Measurements from ENCODE around the gene MCEMP1.

Gene MCEMP1

DNA sequence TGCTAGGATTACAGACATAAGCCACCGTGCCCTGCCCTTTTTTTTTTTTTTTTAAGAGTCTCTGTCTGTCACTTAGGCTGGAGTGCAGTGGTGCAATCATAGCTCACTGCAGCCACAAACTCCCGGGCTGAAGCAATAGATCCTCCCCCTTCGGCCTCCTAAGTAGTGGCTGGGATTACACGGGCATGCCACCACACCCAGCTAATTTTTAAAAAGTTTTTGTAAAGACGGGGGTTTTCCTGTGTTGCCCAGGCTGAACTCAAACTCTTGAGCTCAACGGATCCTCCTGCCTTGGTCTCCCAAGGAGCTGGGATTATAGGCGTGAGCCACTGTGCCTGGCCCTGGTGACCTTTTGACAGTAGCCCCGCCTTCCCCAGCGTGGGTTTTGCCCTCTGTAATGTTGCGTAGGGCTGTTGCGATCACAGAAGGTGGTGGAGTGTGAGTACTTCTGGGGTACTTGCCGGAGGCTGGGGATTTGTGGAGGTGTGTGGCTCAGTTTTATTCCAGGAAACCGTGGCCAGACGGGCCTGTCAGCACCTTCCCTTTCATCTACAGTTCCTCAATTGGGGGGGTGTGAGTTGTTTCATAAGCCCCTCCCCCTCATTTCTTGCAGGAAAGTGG lies 19.6 kb upstream of the MCEMP1 start:
- no peak overlapping the region for H3K27ac ChIP-seq (ENCODE audit: poor library complexity, severe bottlenecking)
- ATAC-seq (ENCODE audit: low read depth) (no peak), DNase-seq (ENCODE audit: low spot score) (no peak)
- TF ChIP-seq, protein P1, sequence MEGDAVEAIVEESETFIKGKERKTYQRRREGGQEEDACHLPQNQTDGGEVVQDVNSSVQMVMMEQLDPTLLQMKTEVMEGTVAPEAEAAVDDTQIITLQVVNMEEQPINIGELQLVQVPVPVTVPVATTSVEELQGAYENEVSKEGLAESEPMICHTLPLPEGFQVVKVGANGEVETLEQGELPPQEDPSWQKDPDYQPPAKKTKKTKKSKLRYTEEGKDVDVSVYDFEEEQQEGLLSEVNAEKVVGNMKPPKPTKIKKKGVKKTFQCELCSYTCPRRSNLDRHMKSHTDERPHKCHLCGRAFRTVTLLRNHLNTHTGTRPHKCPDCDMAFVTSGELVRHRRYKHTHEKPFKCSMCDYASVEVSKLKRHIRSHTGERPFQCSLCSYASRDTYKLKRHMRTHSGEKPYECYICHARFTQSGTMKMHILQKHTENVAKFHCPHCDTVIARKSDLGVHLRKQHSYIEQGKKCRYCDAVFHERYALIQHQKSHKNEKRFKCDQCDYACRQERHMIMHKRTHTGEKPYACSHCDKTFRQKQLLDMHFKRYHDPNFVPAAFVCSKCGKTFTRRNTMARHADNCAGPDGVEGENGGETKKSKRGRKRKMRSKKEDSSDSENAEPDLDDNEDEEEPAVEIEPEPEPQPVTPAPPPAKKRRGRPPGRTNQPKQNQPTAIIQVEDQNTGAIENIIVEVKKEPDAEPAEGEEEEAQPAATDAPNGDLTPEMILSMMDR (IDR thresholded peaks at IDR 0.05; ENCODE audit: poor library complexity, severe bottlenecking), result no peak
- no peaks in the 10 kb centered on the region for H3K9me3 ChIP-seq (ENCODE audit: severe bottlenecking)
- H3K27me3 ChIP-seq (ENCODE audit: insufficient read depth, poor library complexity, severe bottlenecking), result no peaks in the 10 kb centered on the region
- H3K4me1 ChIP-seq (ENCODE audit: insufficient read depth, poor library complexity, severe bottlenecking), result no peaks in the 10 kb centered on the region
- no peak overlapping the region for H3K4me3 ChIP-seq (ENCODE audit: severe bottlenecking)
- H3K36me3 ChIP-seq (ENCODE audit: low read depth), result no peaks in the 10 kb centered on the region

DNA sequence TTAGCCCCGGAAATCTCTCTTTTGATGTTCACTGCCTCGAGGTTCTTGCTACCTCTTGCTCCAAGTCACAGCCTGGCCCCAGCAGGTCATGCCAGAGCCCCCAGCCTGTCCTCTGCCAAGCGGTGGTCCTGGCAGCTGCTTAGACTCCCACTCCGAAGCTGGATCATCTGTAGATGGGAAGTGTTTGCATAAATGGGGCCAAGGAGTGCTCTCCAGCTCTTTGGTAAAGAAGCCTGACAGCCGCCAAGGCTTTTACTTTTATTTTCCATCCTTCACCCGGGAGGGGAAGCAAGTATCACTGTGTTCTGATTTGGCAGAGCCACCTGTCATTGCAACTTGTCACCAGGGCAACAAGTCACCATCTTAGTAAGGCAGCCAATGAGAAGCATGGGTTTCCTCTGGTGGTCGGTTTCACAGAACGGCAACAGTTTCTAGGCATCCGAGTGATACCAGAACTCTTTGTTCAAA lies 18.6 kb upstream of the MCEMP1 start:
- no peaks in the 10 kb centered on the region for H3K9me3 ChIP-seq (ENCODE audit: severe bottlenecking)
- no peak overlapping the region for H3K27ac ChIP-seq (ENCODE audit: poor library complexity, severe bottlenecking)
- H3K4me1 ChIP-seq (ENCODE audit: insufficient read depth, poor library complexity, severe bottlenecking), result no peaks in the 10 kb centered on the region
- H3K27me3 ChIP-seq (ENCODE audit: insufficient read depth, poor library complexity, severe bottlenecking), result no peaks in the 10 kb centered on the region
- TF ChIP-seq, protein P1 (IDR thresholded peaks at IDR 0.05; ENCODE audit: poor library complexity, severe bottlenecking), result no peak
- DNase-seq (ENCODE audit: low spot score), result no peak
- H3K36me3 ChIP-seq (ENCODE audit: low read depth), result no peaks in the 10 kb centered on the region
- ATAC-seq (ENCODE audit: low read depth), result no peak
- H3K4me3 ChIP-seq (ENCODE audit: severe bottlenecking), result no peak overlapping the region

DNA sequence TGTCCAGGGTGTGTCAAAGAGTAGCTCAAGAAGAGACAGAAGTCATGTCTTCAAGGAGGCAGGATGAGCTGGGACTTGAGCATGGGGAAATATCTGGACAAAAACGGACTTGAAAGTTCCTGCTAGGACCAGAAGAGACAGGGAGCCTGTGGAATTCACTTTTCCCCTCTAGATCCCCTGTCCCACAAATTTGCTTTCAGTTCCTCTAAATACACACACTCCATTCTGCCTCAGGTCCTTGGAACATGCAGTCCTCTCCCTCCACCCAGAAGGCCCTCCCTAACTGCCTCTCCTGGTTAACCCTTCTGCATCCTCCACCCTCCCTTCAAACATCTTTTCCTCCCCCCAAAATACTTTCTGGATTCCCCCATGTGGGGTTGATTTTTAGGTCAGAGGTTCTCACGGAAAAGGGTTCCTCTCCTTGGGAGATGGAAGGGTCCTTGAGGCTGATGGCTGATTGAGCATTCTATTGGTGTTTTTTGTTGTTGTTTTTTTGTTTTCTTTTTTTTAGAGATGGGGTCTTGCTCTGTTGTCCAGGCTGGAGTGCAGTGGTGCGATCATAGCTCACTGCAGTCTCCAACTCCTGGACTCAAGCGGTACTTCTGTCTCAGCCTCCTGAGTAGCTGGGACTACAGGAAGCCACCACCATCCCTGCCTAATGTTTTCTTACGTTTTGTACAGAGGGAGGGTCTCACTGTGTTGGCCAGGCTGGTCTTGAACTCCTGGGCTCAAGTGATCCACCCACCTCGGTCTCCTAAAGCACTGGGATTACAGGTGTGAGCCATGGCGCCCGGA lies 14.9 kb upstream of the MCEMP1 start:
- Histone ChIP-seq H3K27me3 (ENCODE audit: insufficient read depth, poor library complexity, severe bottlenecking) (no peaks in the 10 kb centered on the region), H3K4me3 (ENCODE audit: severe bottlenecking) (no peak overlapping the region), H3K4me1 (ENCODE audit: insufficient read depth, poor library complexity, severe bottlenecking) (no peaks in the 10 kb centered on the region), H3K9me3 (ENCODE audit: severe bottlenecking) (no peaks in the 10 kb centered on the region), H3K36me3 (ENCODE audit: low read depth) (no peaks in the 10 kb centered on the region), H3K27ac (ENCODE audit: poor library complexity, severe bottlenecking) (no peak overlapping the region)
- DNase-seq (ENCODE audit: low spot score), result no peak
- ATAC-seq (ENCODE audit: low read depth), result no peak
- TF ChIP-seq, protein P1 (IDR thresholded peaks at IDR 0.05; ENCODE audit: poor library complexity, severe bottlenecking), result no peak

DNA sequence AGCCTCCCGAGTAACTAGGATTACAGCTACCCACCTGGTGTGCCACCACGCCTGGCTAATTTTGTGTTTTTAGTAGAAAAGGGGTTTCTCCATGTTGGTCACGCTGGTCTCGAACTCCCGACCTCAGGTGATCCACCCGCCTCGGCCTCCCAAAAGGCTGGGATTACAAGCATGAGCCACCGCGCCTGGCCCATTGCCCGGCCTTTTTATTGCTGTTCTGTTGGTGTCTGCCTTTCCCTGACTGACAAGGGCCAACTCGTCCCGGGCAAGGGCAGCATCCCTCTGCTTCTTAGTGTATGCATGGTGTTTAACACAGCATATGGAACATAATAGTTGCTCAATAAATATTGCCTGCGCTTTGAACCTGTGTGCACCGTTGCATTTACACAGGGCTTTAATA lies 14.2 kb upstream of the MCEMP1 start:
- TF ChIP-seq, protein P1 (IDR thresholded peaks at IDR 0.05; ENCODE audit: poor library complexity, severe bottlenecking), result no peak
- H3K4me1 ChIP-seq (ENCODE audit: insufficient read depth, poor library complexity, severe bottlenecking), result no peaks in the 10 kb centered on the region
- H3K9me3 ChIP-seq (ENCODE audit: severe bottlenecking), result no peaks in the 10 kb centered on the region
- DNase-seq (ENCODE audit: low spot score), result no peak
- no peak for ATAC-seq (ENCODE audit: low read depth)
- no peaks in the 10 kb centered on the region for H3K36me3 ChIP-seq (ENCODE audit: low read depth)
- no peak overlapping the region for H3K4me3 ChIP-seq (ENCODE audit: severe bottlenecking)
- no peak overlapping the region for H3K27ac ChIP-seq (ENCODE audit: poor library complexity, severe bottlenecking)
- H3K27me3 ChIP-seq (ENCODE audit: insufficient read depth, poor library complexity, severe bottlenecking), result no peaks in the 10 kb centered on the region

DNA sequence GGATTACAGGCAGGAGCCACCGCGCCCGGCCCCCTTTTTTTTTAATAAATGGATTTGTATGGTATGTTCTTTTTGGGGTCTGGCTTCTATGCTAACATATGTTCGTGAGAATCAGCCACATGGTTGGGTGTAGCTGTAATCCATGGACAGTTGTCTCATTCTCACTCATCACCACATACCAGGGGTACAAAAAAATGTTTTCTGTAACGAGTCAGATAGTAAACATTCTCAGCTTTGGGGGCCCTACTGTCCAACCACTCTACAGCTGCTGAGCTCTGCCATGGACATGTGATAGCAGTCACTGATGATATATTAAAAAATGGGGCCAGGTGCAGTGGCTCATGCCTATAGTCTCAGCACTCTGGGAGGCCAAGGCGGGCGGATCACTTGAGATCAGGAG lies 13.2 kb upstream of the MCEMP1 start:
- Histone ChIP-seq H3K27me3 (ENCODE audit: insufficient read depth, poor library complexity, severe bottlenecking) (no peaks in the 10 kb centered on the region), H3K4me1 (ENCODE audit: insufficient read depth, poor library complexity, severe bottlenecking) (no peaks in the 10 kb centered on the region), H3K4me3 (ENCODE audit: severe bottlenecking) (no peak overlapping the region), H3K27ac (ENCODE audit: poor library complexity, severe bottlenecking) (no peak overlapping the region), H3K9me3 (ENCODE audit: severe bottlenecking) (no peaks in the 10 kb centered on the region), H3K36me3 (ENCODE audit: low read depth) (no peaks in the 10 kb centered on the region)
- no peak for ATAC-seq (ENCODE audit: low read depth)
- no peak for DNase-seq (ENCODE audit: low spot score)
- TF ChIP-seq, protein P1 (IDR thresholded peaks at IDR 0.05; ENCODE audit: poor library complexity, severe bottlenecking), result no peak

Data from RWPE2 (cell line).